ENCODE results near the gene SLAMF1. TPM values are rescaled to one million over a fixed set of nuclear protein-coding genes. Genes with fewer than 3 reads are reported as not detected.

The SLAMF1 gene
- total and polyA plus RNA-seq, 2 of the 13 experiments (the other 11 are each of a cell fraction or from before 2014, with no cell fraction given), result not detected

DNA sequence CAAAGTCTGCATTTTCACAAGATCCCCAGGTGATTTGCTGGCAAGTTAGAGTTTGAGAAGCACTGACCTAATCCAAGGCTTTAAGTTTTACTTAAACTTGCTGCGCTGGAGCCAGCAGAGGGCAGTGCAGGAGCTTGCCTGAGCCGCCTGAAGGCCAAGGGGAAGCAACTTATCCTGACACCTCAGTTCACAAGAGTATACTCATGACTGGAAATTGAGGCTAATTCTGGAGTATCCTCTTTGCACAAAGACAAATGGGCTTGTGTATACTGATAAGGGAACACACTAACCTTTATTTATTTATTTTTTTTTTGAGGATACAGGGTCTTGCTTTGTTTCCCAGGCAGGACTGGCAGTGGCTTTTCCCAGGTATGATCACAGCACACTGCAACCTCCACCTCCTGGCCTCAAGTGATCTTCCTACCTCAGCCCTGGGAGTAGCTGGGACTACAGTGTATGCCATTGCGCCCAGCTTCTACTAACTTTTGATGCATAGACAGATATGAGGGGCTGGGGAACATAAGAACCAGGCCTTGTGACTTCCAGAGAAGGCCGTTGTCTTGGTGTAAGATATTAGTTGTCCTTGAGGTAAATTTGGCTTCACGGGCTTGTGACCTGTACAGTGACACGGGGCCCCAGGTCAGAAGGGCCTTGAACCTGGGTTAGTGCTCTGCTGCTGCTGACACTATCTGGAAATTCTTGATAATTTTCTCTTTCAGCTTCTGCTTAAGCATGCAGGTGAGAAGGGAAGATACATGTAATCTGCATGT lies 29.0 kb upstream of the SLAMF1 start:
- POLR2A ChIA-PET, result no interaction called here
- Histone ChIP-seq H3K9me3 (ENCODE audit: low read length) (no peaks in the 10 kb centered on the region), H4K20me1 (ENCODE audit: insufficient read depth, low read length) (no peaks in the 10 kb centered on the region), H3K79me2 (ENCODE audit: insufficient read depth, low read length) (no peaks in the 10 kb centered on the region), H3K4me3 (replicated peaks in 1 of 3; ENCODE audit: insufficient read depth in 1 of 3, low read depth in 2 of 3, low read length in 3 of 3) (no peak overlapping the region), H3K4me2 (ENCODE audit: low read depth, low read length) (no peak overlapping the region), H3K9ac (ENCODE audit: insufficient read depth, low read depth, low read length) (no peak overlapping the region), H3K27me3 (ENCODE audit: control insufficient read depth in 1 of 2, insufficient read depth in 2 of 2, low read length in 2 of 2) (peaks cover 0 to 6% of the 10 kb centered on the region in 2 experiments; a peak in 1 of 5 replicates), H3K27ac (ENCODE audit: extremely low read length, insufficient read depth, low read length) (no peak overlapping the region), H3K4me1 (ENCODE audit: insufficient read depth, low read length) (no peaks in the 10 kb centered on the region), H2AFZ (ENCODE audit: low read length) (no peak overlapping the region), H3K36me3 (replicated peaks in 1 of 2; ENCODE audit: control insufficient read depth in 1 of 2, insufficient read depth in 2 of 2, low read length in 2 of 2) (no peaks in the 10 kb centered on the region)
- no TSS peak for BruUV-seq (replicated peaks)
- 20% methylated on average over 2 of the region's 6 CpGs for WGBS (ENCODE audit: low lambda C conversion rate)
- in situ Hi-C loops (cut with HindIII; ENCODE audit: extremely low pct_ligation_motif_present, low pct_unique_long_range_greater_than_20kb), result no loop called here
- CTCF ChIA-PET (ENCODE audit: low intra/inter-chr PET ratio, low total read pairs), result interaction anchor here (0.7 to 1.9 kb wide), 2 partner anchors 93 to 155 kb away, joined by 3 to 6 read pairs; no protein-coding TSS in a partner anchor
- ATAC-seq, result peak; percentile 92
- peak; percentile 30 for DNase-seq (ENCODE audit: low spot score)
- peak; percentile 56 for TF ChIP-seq STAG1 (CRISPR knock-in tag; IDR thresholded peaks at IDR 0.05)
- TF ChIP-seq, protein P1, sequence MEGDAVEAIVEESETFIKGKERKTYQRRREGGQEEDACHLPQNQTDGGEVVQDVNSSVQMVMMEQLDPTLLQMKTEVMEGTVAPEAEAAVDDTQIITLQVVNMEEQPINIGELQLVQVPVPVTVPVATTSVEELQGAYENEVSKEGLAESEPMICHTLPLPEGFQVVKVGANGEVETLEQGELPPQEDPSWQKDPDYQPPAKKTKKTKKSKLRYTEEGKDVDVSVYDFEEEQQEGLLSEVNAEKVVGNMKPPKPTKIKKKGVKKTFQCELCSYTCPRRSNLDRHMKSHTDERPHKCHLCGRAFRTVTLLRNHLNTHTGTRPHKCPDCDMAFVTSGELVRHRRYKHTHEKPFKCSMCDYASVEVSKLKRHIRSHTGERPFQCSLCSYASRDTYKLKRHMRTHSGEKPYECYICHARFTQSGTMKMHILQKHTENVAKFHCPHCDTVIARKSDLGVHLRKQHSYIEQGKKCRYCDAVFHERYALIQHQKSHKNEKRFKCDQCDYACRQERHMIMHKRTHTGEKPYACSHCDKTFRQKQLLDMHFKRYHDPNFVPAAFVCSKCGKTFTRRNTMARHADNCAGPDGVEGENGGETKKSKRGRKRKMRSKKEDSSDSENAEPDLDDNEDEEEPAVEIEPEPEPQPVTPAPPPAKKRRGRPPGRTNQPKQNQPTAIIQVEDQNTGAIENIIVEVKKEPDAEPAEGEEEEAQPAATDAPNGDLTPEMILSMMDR (CRISPR knock-in tag; IDR thresholded peaks at IDR 0.05), result peak; percentile 80
- peak; percentile 24 for TF ChIP-seq SMC3 (IDR thresholded peaks at IDR 0.05; ENCODE audit: low read length)
- no peak for TF ChIP-seq ZNF34 (CRISPR knock-in tag; IDR thresholded peaks at IDR 0.05; ENCODE audit: borderline replicate concordance)
- TF ChIP-seq TRIM24 (CRISPR knock-in tag; IDR thresholded peaks at IDR 0.05), result no peak
- no peak for TF ChIP-seq ZNF329 (CRISPR knock-in tag; IDR thresholded peaks at IDR 0.05; ENCODE audit: low read depth)
- 0 out of 2 replicates have a peak, but pooled peaks have one; percentile 23 for TF ChIP-seq RAD21 (CRISPR knock-in tag; IDR thresholded peaks at IDR 0.05)
- TF ChIP-seq NRL (CRISPR knock-in tag; IDR thresholded peaks at IDR 0.05; ENCODE audit: borderline replicate concordance), result no peak
- intact Hi-C loops (cut with micrococcal nuclease; ENCODE audit: unreplicated experiment), result no loop called here
- FAIRE-seq, result peak; percentile 61
